NCI-H748 (cell line): Measurements from ENCODE around the gene CD8B.
"Not testable (repeated sequence)": the region's sequence is repeated elsewhere in the genome, so short reads cannot be mapped to it uniquely, and the experiment has no call there.

Source experiments
- DNase-seq: peaks from one replicate; lab custom pipeline; 2025; ENCODE audit not compliant: unreplicated experiment; lab: John Stamatoyannopoulos, UW

The CD8B gene

DNA sequence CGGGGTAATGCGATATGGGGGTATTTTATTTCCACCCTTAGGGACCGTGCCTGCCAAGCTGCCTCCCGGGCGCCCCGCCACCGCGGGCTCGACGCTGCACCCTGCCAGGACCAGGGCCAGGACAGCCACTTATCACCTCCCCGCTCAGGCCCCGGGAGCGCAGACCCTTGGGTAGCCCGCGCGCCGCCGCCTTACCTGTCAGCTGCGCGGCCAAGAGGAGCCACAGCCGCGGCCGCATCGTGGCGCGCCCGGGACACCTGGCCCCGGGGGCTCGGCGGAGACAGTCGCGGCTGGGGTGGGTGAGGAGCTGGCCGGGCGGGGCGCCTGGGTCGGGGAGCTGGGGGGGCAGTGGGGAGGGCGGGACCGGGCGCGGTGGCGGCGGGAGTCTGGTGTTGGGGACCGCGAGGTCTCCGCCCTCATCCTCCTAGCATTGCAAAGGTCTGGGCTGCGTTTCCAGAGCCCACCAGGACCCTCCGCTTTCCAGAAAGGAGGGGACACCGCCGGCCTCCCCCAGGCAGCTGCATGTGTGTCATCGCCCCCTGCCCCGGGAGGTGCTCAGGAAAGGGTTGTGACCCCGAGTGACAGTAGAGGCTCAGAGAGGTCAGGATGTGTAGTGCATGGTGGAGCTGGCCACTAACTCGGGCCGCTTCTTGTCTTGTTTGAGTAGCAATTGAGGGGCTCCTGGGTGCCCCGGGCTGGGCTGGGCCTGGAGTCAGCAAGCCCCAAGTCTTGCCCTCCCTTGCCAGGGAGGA is at the start of gene CD8B:
Gene CD8B, minus strand, starts transcription at position 259 of the 752 bp plus-strand sequence. Its CDS starts 21 bp downstream, at position 238.
- DNase-seq: peak; percentile 2

- not testable (repeated sequence) for DNase-seq
Observed at GRCh38 chr2:86905868-86906267, 44.2 kb upstream of the CD8B start.

GRCh38 chr2:86900687-86901086 is 39.0 kb upstream of the CD8B start:
- not testable (repeated sequence) for DNase-seq

- not testable (repeated sequence) for DNase-seq
Observed at GRCh38 chr2:86886026-86886425, 24.3 kb upstream of the CD8B start.

DNA sequence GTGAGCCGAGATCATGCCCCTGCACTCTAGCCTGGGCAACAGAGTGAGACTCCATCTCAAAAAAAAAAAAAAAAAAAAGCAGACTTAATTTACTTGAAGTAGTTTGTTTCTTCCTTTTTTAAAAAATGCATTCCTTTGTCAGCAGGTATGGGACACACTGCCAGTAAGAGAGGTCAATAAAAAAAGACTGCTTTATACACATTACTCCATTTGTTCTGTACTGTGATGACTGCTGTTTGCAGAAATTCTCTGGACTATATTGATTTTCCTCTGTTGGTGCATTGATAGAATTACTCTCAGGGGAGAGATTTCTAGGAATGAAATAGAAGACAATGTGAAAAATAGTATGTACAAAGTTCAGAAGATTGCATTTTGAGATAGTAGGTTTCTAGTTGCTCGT is 21.2 kb upstream of the CD8B start:
- not testable (repeated sequence) for DNase-seq

DNA sequence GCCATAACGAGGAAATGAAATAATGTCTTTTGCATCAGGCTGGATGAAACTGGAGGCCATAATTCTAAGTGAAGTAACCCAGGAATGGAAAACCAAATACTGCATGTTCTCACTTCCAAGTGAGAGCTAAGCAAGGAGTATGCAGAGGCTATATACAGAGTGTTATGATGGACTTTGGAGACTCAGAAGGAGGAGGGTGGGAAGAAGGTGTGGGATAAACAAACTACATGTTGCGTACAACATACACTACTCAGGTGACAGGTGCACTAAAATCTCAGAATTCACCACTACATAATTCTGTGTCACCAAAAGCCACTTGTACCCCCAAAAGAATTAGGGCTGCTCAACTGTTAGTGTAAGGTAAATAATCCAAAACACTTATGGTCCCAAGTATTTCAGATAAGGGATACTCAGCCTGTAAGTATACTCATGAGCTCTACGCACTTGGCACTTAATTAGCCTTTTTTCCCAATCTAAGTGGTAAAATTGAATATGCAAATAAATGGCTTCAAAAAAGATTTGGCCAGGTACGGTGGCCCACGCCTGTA is 20.5 kb upstream of the CD8B start:
- not testable (repeated sequence) for DNase-seq

DNA sequence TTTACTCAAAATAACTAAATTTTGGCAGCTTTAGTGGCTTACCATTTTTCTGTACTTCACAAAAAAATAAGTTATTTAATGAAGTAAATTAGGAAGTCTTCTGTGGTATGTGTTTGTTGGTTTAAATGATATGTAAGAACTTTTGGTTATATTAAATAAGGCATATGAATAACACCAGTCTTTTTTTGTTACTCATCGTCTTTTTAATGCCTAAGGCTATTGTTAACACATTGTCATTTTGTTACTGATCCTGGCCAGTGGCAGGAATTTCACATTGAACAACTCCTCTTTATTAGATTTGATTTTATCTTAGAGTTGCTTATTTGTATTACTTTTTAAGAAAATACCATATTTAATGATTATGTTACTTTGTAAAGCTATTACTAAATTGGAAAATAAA is 17.3 kb upstream of the CD8B start:
- not testable (repeated sequence) for DNase-seq

GRCh38 chr2:86870941-86871340 is 9.3 kb upstream of the CD8B start:
- not testable (repeated sequence) for DNase-seq

DNA sequence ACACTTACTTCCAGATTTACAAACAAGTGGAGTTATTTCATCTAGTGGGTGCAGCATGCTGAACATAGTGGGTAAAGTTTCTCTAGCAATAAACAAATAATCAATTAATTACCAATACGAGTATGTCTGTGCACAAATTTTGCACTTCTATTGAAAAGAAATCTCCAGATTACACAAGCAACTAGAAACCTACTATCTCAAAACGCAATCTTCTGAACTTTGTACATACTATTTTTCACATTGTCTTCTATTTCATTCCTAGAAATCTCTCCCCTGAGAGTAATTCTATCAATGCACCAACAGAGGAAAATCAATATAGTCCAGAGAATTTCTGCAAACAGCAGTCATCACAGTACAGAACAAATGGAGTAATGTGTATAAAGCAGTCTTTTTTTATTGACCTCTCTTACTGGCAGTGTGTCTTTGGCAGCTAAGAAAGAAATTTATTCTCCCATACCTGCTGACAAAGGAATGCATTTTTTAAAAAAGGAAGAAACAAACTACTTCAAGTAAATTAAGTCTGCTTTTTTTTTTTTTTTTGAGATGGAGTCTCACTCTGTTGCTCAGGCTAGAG is 7.3 kb upstream of the CD8B start:
- DNase-seq: not testable (repeated sequence)

GRCh38 chr2:86862380-86862703 is 656 bp upstream of the CD8B start:
- DNase-seq: not testable (repeated sequence)

DNA sequence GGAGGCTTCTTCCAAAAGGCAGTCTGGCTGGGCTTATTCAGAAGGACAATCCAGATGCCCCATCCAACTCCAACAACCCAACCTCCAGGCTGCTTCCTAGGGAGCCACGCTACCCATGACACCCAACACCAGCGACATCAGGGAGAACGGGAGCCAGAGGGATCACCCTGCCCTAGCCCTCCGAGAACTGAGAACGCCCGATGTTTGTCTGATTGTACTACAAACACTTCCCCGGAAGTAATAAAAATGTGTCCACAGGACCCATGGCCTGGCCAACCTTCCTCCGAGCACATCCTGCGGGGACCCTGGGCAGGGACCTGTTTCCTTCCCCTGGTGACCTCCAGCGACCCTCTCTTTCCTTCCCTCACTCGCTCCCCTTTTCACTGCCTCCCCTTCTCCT is 511 bp downstream of the CD8B start:
- peak; percentile 13 for DNase-seq

DNA sequence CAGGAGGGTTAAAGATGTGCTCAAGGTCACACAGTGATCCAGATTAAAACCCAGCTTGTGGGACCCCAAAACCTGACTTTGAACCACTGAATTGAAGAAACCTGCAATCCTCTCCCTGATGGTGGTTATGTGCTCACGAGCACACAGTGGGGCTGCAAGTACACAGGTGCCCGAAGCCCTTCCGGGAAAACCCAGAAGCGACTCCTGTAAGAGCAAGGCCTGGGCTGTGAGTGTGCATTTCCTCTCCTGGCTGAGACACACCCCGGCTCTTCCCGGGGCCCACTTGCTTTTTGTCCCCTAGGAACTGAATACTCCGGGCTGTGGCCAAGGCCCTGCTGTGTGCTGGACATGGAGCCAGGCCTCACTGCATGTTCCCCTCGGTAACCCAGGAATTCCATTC is 1.1 kb downstream of the CD8B start:
- not testable (repeated sequence) for DNase-seq

DNA sequence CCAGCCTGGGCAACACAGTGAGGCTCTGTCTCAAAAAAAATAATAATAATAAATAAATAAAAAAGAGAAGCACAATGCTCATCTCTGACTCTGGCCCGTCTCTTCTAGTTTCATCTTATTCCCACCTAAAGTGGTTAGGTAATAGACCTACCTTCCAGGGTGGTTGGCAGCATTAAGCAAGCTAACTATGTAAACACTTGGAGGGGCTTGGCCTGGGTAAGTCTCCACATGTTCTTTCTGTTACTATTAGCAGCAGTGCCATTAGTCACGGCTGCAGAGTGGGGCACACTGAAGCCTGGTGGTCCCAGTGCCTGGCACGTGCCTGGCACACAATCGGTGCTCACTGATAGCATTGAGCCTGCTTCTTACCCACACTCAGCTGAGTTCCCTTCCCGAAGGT is 4.0 kb downstream of the CD8B start:
- not testable (repeated sequence) for DNase-seq

GRCh38 chr2:86856498-86856897 is 5.2 kb downstream of the CD8B start:
- not testable (repeated sequence) for DNase-seq

- not testable (repeated sequence) for DNase-seq
Observed at GRCh38 chr2:86855981-86856380, 5.7 kb downstream of the CD8B start.

DNA sequence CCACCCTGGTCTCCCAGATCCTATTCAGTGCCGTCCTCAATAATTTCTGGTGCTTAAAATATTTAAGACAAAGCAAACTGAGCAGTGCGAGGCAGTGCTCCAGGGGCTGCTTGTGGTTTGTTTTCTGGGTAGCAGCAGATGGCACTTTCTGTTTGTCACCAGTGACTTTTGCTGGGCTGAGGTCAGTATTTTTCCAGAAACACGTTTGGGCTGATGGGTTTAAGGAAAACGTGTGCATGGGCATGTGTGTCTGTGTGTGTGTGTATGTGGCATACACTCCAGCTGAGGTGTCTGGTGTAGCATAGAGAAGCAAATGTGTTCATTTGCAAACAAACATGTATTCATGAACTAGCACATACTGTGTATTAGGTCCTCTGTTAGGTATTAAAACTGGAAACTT is 10.1 kb downstream of the CD8B start:
- not testable (repeated sequence) for DNase-seq

DNA sequence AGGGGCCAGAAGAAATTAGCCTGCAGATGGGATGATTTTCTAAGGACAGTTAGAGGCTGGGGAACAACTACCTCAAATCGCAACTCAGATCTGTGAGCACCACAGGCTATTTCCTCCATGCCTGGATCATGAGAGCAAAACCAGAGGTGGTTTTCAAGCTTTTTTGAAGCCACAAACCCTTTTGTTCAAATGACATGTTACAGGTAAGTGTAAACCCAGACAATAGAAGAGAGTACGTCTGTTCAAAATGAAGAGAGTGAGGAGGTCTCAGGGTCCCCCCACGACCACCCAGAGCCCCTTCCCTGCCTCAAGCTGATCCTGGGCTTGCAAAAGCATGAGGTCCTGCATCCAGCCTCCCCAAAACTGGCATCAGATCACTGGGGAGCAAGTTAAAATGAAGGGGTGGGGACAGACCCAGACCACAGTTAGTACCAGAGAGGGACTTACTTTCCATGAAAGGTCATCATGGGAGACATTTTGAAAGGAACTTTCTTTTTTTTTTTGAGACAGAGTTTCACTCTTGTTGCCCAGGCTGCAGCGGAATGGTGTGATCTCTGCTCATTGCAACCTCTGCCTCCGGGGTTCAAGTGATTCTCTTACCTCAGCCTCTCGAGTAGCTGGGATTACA is 19.0 kb downstream of the CD8B start:
- DNase-seq: not testable (repeated sequence)

GRCh38 chr2:86841330-86841729 is 20.4 kb downstream of the CD8B start:
- not testable (repeated sequence) for DNase-seq

DNA sequence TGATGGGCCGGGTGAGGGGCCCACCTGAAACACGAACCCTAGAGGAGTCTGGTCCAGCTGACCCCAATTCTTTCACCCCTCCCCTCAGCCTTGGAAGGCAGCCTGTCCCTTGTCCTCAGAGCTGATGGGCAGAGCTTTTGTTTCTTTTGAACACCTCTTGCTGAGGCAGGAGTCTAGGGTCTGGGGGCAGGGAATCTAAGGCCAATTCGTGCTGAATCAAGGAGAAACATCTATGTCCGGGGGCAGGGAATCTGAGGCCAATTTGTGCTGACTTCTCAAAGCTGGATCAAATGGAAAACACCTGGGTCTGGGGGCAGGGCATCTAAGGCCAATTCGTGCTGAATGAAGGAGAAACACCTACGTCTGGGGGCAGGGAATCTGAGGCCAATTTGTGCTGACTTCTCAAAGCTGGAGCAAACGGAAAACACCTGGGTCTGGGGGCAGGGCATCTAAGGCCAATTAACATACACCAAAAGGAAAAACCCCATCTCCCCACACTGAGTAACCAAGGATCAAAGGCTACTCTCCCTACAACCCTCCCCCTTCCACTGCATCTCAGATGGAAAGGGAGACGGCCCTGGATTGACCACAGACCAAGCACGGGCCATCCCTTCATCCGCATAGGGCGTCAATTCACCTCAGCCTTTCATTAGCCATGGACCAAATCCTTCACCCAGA is 21.7 kb downstream of the CD8B start:
- DNase-seq: not testable (repeated sequence)

DNA sequence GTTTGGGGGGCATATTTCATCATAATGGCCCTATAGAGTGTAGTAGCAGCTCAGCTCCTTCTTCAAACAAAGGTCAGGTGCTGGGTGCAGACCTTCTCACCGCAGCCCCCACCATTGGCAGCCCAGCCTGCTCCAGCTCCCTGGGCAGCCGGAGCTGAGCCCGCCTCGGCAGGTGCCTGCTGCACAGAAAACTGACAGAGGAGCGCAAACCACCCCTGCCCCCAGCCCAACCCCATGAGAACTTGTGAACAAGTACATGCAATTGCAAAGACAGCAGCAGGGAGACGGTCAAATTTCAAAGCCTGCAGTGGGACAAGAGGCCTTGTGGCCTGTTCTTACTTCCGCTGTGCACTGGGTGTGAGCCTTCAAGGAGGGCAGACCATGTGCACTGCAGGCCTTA is 22.2 kb downstream of the CD8B start:
- not testable (repeated sequence) for DNase-seq

DNA sequence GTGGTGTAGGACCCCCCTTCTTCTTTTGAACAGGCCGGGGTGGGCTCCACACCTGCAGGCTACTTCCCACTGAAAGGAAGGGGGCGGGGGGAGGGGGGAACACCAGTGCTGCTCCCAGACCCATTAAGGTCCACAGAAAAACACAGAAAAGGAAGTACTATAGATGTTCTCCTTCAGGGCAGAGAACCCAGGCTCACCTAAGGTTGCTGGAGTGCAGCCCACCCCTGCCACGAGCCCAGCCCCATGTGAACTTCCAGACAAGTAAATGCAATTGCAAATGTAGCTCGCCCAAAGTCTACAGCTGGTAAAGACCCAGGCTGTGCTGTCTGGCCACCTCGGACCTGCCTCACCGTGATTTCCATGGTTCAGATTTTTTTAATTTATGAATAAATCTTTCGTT is 24.0 kb downstream of the CD8B start:
- DNase-seq: not testable (repeated sequence)
